Esophagus muscularis mucosa (tissue), 4 donors: Measurements from ENCODE around the gene MMP7. TPM values are rescaled to one million over a fixed set of nuclear protein-coding genes. Genes with fewer than 3 reads are reported as not detected.

Source experiments
- DNase-seq: peaks from one replicate; pipeline ENCODE4 v3.0.0-alpha.2; 2017; ENCODE audit errors: extremely low spot score
- H3K27ac ChIP-seq, 4 donors: fragments of 200-600 bp; sonication (generic); replicated peaks in 1 of 4; 1 replicate in 3 of 4; 2 replicates in 1 of 4; pipeline ENCODE4 v1.5.1; 2016 to 2019; ENCODE audit warnings: mild to moderate bottlenecking in 1 of 4
- H3K27me3 ChIP-seq, 4 donors: fragments of 200-600 bp; sonication (generic); one replicate each; pipeline versions ENCODE4 v1.5.1 to v1.6.0; 2016 to 2019
- H3K36me3 ChIP-seq, 4 donors: fragments of 200-600 bp; sonication (generic); one replicate each; pipeline ENCODE4 v1.5.1; 2016 to 2019
- H3K4me1 ChIP-seq, 4 donors: fragments of 200-600 bp; sonication (generic); one replicate each; pipeline ENCODE4 v1.5.1; 2016 to 2019
- H3K4me3 ChIP-seq, 4 donors: fragments of 200-600 bp; sonication (generic); 1 replicate in 2 of 4; 2 replicates in 2 of 4; pipeline ENCODE4 v1.5.1; 2016 to 2019; ENCODE audit warnings: mild to moderate bottlenecking in 4 of 4, moderate library complexity in 1 of 4
- H3K9me3 ChIP-seq, 4 donors: fragments of 200-600 bp; sonication (generic); 1 replicate in 3 of 4; 2 replicates in 1 of 4; pipeline ENCODE4 v1.5.1; 2016 to 2019
- CTCF ChIP-seq, 3 experiments: fragments of 200-600 bp in 2 of 3; fragments of 450-650 bp in 1 of 3; sonication (generic) in 2 of 3; IDR thresholded peaks; one replicate each; pipeline ENCODE4 v1.5.1; 2017 to 2019; ENCODE audit warnings: antibody characterized with exemption in 3 of 3, mild to moderate bottlenecking in 2 of 3, moderate library complexity in 1 of 3
- EP300 ChIP-seq: sonication (generic); formaldehyde crosslinking; IDR thresholded peaks from one replicate; pipeline ENCODE4 v1.6.1; 2017; ENCODE audit warnings: antibody characterized with exemption
- POLR2A ChIP-seq: fragments of 450-650 bp; IDR thresholded peaks from one replicate; pipeline ENCODE4 v1.6.1; 2017; ENCODE audit warnings: antibody characterized with exemption, moderate library complexity, mild to moderate bottlenecking, low read depth
- POLR2AphosphoS5 ChIP-seq, 2 donors: sonication (generic); formaldehyde crosslinking; IDR thresholded peaks; one replicate each; pipeline ENCODE4 v1.6.1; 2017; ENCODE audit warnings: antibody characterized with exemption in 2 of 2
- WGBS: methylation state at CpG from one replicate; pipeline ENCODE4 v1.1.5; 2018; 5-methylcytosine and 5-hydroxymethylcytosine counted together
- intact Hi-C: fragments of 100-400 bp; cut with DNase I; formaldehyde crosslinking; loops from one replicate; pipeline ENCODE4 v1.15.1; 2023
- total RNA-seq, 4 donors: library from RNA; depleted of rRNA; stranded (reverse); fragments of >200 nt; gene quantifications; one replicate each; pipeline versions ENCODE4 v1.1.0 to v1.2.1, GENCODE V29; 2016

MMP7 gene
- total RNA-seq, 4 donors from 2014 or later = not detected

DNA sequence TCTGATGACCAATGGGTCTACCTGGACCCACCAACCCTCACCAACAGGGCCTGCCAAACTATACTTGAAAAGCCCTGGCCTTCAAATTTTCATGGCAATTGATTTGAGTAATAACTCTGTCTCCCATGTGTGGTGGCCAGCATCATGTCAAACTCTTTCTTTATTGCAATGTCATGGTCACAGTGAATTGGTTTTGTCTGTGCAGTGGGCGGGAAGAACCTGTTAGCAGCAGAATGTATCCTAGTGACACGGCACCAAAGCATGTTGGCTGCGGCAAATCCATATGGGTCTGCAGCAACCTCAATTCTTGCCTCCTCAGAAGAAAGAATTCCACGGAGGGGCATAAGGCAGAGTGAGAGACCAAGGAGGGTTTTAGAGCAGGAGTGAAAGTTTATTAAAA is 58.4 kb downstream of the MMP7 start:
- TF ChIP-seq POLR2AphosphoS5 (IDR thresholded peaks at IDR 0.05) = no peak
- no peak for TF ChIP-seq EP300
- TF ChIP-seq POLR2A = no peak
- TF ChIP-seq CTCF (IDR thresholded peaks at IDR 0.05) = no peak
- peak; percentile 26 for DNase-seq
- Histone ChIP-seq H3K4me1 (peaks cover 6 to 12% (median 9%) of the 10 kb centered on the region in 4 donors), H3K27ac (no peak overlapping the region), H3K36me3 (no peaks in the 10 kb centered on the region), H3K9me3 (no peaks in the 10 kb centered on the region), H3K27me3 (no peaks in the 10 kb centered on the region), H3K4me3 (no peak overlapping the region)
- WGBS = 98% methylated on average over 4 of the region's 4 CpGs
- intact Hi-C loops = no loop called here

- intact Hi-C loops = no loop called here
- Histone ChIP-seq H3K4me3 (no peak overlapping the region), H3K27ac (no peak overlapping the region), H3K36me3 (no peaks in the 10 kb centered on the region), H3K9me3 (no peaks in the 10 kb centered on the region), H3K4me1 (peaks cover 4 to 12% (median 7%) of the 10 kb centered on the region in 4 donors), H3K27me3 (no peaks in the 10 kb centered on the region)
- TF ChIP-seq CTCF (IDR thresholded peaks at IDR 0.05) (no peak), POLR2A (no peak), POLR2AphosphoS5 (IDR thresholded peaks at IDR 0.05) (no peak), EP300 (no peak)
- DNase-seq = peak; percentile 3
Measured at GRCh38 chr11:102471474-102471873, 59.1 kb downstream of the MMP7 start.

Other genes with a start within 250 kb of the MMP7 start
- 10 to 100 TPM in 3 of 4 donors, 1 to 10 TPM in 1; 10.0 to 13.7 (median 11.0) TPM for gene BIRC3, start 213.3 kb downstream of the MMP7 start, total RNA-seq
- 10 to 100 TPM; 25.6 to 40.3 (median 33.5) TPM for gene BIRC2, start 183.5 kb downstream of the MMP7 start, total RNA-seq
- 100 to 1,000 TPM in 1 of 4 donors, 10 to 100 TPM in 3; 82.7 to 116 (median 88.8) TPM for gene TMEM123, start 78.0 kb downstream of the MMP7 start, total RNA-seq
- gene MMP20, start 94.6 kb upstream of the MMP7 start, total RNA-seq = not detected
- under 1 TPM in 2 of 4 donors, not detected in 2; 0.33 to 0.45 TPM for gene MMP27, start 175.0 kb upstream of the MMP7 start, total RNA-seq
- gene MMP8, start 194.2 kb upstream of the MMP7 start, total RNA-seq = 1 to 10 TPM in 1 of 4 donors, under 1 TPM in 1, not detected in 2; 0.23 to 1.3 TPM
- gene MMP10, start 249.9 kb upstream of the MMP7 start, total RNA-seq = not detected